ENCODE measurements around the gene SMPD3. TPM values are rescaled to one million over a fixed set of nuclear protein-coding genes. Genes with fewer than 3 reads are reported as not detected.

SMPD3 gene
- total RNA-seq, 1 experiment from 2014 or later, result not detected

- no peaks in the 10 kb centered on the region for H3K36me3 Mint-ChIP-seq (ENCODE audit: insufficient read depth, unreplicated experiment)
- POLR2A ChIA-PET, result no interaction called here
- intact Hi-C loops (cut with micrococcal nuclease), result no loop called here
- H3K4me1 Mint-ChIP-seq (ENCODE audit: insufficient read depth, unreplicated experiment), result peaks cover 5% of the 10 kb centered on the region
- no peak for TF ChIP-seq CTCF (IDR thresholded peaks at IDR 0.05; ENCODE audit: unreplicated experiment)
- DNase-seq (ENCODE audit: unreplicated experiment), result no peak
- H3K27me3 Mint-ChIP-seq (ENCODE audit: insufficient read depth, unreplicated experiment), result peaks cover 15% of the 10 kb centered on the region
- no peak overlapping the region for H3K4me3 Mint-ChIP-seq (ENCODE audit: unreplicated experiment)
- no peaks in the 10 kb centered on the region for H3K9me3 Mint-ChIP-seq (ENCODE audit: unreplicated experiment)
- no TSS peak for BruUV-seq (replicated peaks)
- H3K27ac Mint-ChIP-seq (ENCODE audit: low read depth, unreplicated experiment), result no peak overlapping the region
- CTCF ChIA-PET, result interaction anchor here (0.6 to 3.2 kb wide), 4 partner anchors 32 to 157 kb away, joined by 3 to 12 read pairs (median 4); no protein-coding TSS in a partner anchor
Observed at GRCh38 chr16:68364561-68364998, 83.7 kb downstream of the SMPD3 start.

- ChIA-PET POLR2A (no interaction called here), CTCF (interaction anchor here (0.6 to 3.2 kb wide), 5 partner anchors 32 to 457 kb away, joined by 3 to 12 read pairs (median 4); no protein-coding TSS in a partner anchor)
- intact Hi-C loops (cut with micrococcal nuclease), result no loop called here
- H3K27me3 Mint-ChIP-seq (ENCODE audit: insufficient read depth, unreplicated experiment), result peaks cover 15% of the 10 kb centered on the region
- BruUV-seq (replicated peaks), result no TSS peak
- H3K4me3 Mint-ChIP-seq (ENCODE audit: unreplicated experiment), result no peak overlapping the region
- no peaks in the 10 kb centered on the region for H3K9me3 Mint-ChIP-seq (ENCODE audit: unreplicated experiment)
- H3K36me3 Mint-ChIP-seq (ENCODE audit: insufficient read depth, unreplicated experiment), result no peaks in the 10 kb centered on the region
- DNase-seq (ENCODE audit: unreplicated experiment), result no peak
- H3K4me1 Mint-ChIP-seq (ENCODE audit: insufficient read depth, unreplicated experiment), result peaks cover 5% of the 10 kb centered on the region
- H3K27ac Mint-ChIP-seq (ENCODE audit: low read depth, unreplicated experiment), result no peak overlapping the region
- TF ChIP-seq CTCF (IDR thresholded peaks at IDR 0.05; ENCODE audit: unreplicated experiment), result no peak
Observed at GRCh38 chr16:68363658-68364521, 84.4 kb downstream of the SMPD3 start.

GRCh38 chr16:68362947-68363657 is 85.2 kb downstream of the SMPD3 start:
- intact Hi-C loops (cut with micrococcal nuclease), result no loop called here
- BruUV-seq (replicated peaks), result no TSS peak
- no peak for DNase-seq (ENCODE audit: unreplicated experiment)
- Mint-ChIP-seq H3K9me3 (ENCODE audit: unreplicated experiment) (no peaks in the 10 kb centered on the region), H3K4me3 (ENCODE audit: unreplicated experiment) (no peak overlapping the region), H3K27ac (ENCODE audit: low read depth, unreplicated experiment) (no peak overlapping the region), H3K27me3 (ENCODE audit: insufficient read depth, unreplicated experiment) (peaks cover 8% of the 10 kb centered on the region), H3K4me1 (ENCODE audit: insufficient read depth, unreplicated experiment) (peaks cover 5% of the 10 kb centered on the region), H3K36me3 (ENCODE audit: insufficient read depth, unreplicated experiment) (no peaks in the 10 kb centered on the region)
- POLR2A ChIA-PET, result no interaction called here
- CTCF ChIA-PET, result interaction anchor here (0.6 to 3.2 kb wide), 3 partner anchors 33 to 158 kb away, joined by 3 to 12 read pairs (median 3); no protein-coding TSS in a partner anchor
- no peak for TF ChIP-seq CTCF (IDR thresholded peaks at IDR 0.05; ENCODE audit: unreplicated experiment)

- Mint-ChIP-seq H3K4me1 (ENCODE audit: insufficient read depth, unreplicated experiment) (peaks cover 5% of the 10 kb centered on the region), H3K27ac (ENCODE audit: low read depth, unreplicated experiment) (no peak overlapping the region), H3K36me3 (ENCODE audit: insufficient read depth, unreplicated experiment) (peaks cover under 1% of the 10 kb centered on the region), H3K27me3 (ENCODE audit: insufficient read depth, unreplicated experiment) (peaks cover under 1% of the 10 kb centered on the region), H3K9me3 (ENCODE audit: unreplicated experiment) (no peaks in the 10 kb centered on the region), H3K4me3 (ENCODE audit: unreplicated experiment) (no peak overlapping the region)
- CTCF ChIA-PET, result interaction anchor here (0.6 to 3.2 kb wide), 5 partner anchors 34 to 165 kb away, joined by 3 to 12 read pairs (median 3); no protein-coding TSS in a partner anchor
- intact Hi-C loops (cut with micrococcal nuclease), result no loop called here
- no TSS peak for BruUV-seq (replicated peaks)
- no peak for DNase-seq (ENCODE audit: unreplicated experiment)
- POLR2A ChIA-PET, result no interaction called here
- TF ChIP-seq CTCF (IDR thresholded peaks at IDR 0.05; ENCODE audit: unreplicated experiment), result no peak
Observed at GRCh38 chr16:68362262-68362913, 85.9 kb downstream of the SMPD3 start.

Measured in MCF 10A (cell line).